Vagina (tissue), 2 donors: ENCODE data around the gene HES1.

ENCODE experiments used
- POLR2A ChIP-seq, 2 donors: fragments of 450-650 bp; IDR thresholded peaks; one replicate each; pipeline ENCODE4 v1.6.1; 2017; ENCODE audit warnings: antibody characterized with exemption in 2 of 2, mild to moderate bottlenecking in 2 of 2, moderate library complexity in 2 of 2
- POLR2AphosphoS5 ChIP-seq, 2 donors: sonication (generic); formaldehyde crosslinking; IDR thresholded peaks; one replicate each; pipeline ENCODE4 v1.9.0; 2017; ENCODE audit warnings: antibody characterized with exemption in 2 of 2, mild to moderate bottlenecking in 2 of 2, low read depth in 1 of 2; ENCODE audit not compliant: insufficient read depth in 1 of 2
- TF ChIP-seq, protein P1 (sequence below), 3 experiments: fragments of 450-650 bp in 2 of 3; fragments of 200-600 bp in 1 of 3; sonication (generic) in 1 of 3; IDR thresholded peaks; one replicate each; pipeline ENCODE4 v1.5.1; 2017 to 2019; ENCODE audit warnings: antibody characterized with exemption in 3 of 3, mild to moderate bottlenecking in 2 of 3, moderate library complexity in 2 of 3

- TF ChIP-seq POLR2AphosphoS5 (IDR thresholded peaks at IDR 0.05; ENCODE audit: insufficient read depth in 1 of 2, low read depth in 1 of 2): no peak
- TF ChIP-seq, protein P1, sequence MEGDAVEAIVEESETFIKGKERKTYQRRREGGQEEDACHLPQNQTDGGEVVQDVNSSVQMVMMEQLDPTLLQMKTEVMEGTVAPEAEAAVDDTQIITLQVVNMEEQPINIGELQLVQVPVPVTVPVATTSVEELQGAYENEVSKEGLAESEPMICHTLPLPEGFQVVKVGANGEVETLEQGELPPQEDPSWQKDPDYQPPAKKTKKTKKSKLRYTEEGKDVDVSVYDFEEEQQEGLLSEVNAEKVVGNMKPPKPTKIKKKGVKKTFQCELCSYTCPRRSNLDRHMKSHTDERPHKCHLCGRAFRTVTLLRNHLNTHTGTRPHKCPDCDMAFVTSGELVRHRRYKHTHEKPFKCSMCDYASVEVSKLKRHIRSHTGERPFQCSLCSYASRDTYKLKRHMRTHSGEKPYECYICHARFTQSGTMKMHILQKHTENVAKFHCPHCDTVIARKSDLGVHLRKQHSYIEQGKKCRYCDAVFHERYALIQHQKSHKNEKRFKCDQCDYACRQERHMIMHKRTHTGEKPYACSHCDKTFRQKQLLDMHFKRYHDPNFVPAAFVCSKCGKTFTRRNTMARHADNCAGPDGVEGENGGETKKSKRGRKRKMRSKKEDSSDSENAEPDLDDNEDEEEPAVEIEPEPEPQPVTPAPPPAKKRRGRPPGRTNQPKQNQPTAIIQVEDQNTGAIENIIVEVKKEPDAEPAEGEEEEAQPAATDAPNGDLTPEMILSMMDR (IDR thresholded peaks at IDR 0.05): no peak
- no peak for TF ChIP-seq POLR2A (IDR thresholded peaks at IDR 0.05)
These were observed 9.2 kb upstream of the HES1 start for GRCh38 chr3:194126790-194127189.
